ENCODE results near the gene RASSF10.
"Not testable (repeated sequence)": the region's sequence is repeated elsewhere in the genome, so short reads cannot be mapped to it uniquely, and the experiment has no call there.

Gene RASSF10

DNA sequence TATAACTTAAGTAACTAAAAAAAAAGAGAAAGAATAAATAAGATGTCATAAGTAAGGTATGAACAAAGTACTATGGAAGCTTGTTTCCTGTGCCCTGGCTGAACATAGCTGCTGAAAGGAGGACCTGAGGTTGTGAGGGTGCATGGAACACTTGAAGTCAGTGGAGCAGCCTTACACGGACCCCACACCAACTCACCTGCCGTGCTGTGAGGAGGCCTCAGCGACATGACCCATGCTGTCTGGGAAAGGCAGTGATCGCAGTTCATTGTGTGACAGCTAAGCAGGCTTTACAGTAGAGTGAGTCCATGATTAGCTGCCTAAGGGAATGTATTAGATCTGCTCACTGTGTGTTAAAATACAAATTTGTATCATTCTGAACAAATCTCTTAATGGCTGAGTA is 17.6 kb downstream of the RASSF10 start:
- no peak for DNase-seq (ENCODE audit: low read depth)

DNA sequence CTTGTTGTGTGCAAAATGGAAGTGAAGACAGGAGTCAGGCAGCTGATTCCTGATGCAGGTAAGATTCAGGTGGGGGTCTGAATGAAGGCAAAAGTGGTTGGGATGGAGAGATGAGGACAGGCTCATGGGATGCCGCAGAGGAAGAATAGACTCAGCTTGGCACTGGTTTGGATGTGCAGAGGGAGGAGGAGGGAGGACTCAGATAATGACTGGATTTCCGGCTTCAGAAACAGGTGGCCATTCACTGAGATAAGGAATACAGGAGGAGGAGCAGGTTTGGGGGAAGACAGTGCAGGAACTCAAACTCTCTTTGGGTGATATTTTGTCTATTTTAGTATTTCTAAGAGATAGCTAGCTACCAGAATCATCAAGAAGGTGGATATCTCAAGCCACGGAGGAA is 19.2 kb downstream of the RASSF10 start:
- no peak for DNase-seq (ENCODE audit: low read depth)

DNA sequence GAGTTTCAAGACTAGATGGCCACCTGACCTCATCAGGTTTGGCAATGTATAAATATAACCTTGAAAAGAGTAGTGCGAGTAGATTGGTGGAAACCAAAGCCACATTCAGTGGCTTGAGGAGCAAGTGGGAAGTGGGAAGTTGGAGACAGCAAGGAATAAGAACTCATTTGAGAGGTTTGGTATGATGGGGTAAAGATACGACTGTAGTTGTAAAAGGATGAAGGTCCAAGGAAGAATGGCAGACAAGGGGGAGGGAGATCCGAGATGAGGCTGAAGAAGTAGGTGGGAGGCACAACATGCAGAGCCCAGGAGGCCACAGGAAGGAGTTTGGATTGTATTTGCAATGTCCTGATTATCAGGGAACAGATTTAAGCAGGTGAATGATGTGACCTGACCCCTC is 20.8 kb downstream of the RASSF10 start:
- no peak for DNase-seq (ENCODE audit: low read depth)

DNA sequence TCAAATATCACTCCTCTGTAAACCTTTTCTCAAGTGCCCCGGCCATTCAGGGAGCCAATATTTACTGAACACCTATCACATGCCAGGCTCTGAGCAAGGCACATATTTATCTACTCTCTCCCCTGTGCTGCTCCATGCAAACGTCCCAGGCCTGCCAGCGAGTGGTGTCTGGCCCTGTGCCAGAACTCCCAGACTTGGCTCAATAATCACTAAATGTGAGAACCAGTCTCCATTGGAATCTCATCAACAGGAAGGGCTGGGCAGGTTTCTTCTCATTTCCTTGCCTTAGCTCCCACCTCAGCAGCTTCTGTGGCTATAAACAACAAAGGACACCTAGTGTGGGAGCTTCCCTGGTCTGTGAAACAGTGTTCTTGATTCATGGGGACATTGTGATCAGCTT is 21.7 kb downstream of the RASSF10 start:
- DNase-seq (ENCODE audit: low read depth): no peak

DNA sequence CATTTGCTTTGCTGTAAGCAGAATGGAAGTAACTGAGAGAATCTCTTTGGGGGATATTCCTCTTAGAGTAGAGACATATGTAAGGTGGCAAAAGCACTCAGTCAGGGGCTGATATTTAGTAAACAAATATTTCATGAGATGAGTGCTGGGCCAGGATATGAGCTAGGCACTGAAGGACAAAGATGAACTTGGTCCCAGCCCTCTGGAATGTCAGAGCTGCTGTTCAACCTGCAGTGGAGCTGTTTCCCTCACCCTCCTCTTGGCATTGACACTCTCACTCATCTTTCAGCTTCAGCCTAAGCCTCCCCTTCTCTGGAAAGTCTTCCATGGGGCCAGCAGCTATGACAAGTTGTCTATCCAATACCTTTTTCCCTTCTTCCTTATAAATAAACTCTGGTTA is 22.2 kb downstream of the RASSF10 start:
- DNase-seq (ENCODE audit: low read depth): no peak

DNA sequence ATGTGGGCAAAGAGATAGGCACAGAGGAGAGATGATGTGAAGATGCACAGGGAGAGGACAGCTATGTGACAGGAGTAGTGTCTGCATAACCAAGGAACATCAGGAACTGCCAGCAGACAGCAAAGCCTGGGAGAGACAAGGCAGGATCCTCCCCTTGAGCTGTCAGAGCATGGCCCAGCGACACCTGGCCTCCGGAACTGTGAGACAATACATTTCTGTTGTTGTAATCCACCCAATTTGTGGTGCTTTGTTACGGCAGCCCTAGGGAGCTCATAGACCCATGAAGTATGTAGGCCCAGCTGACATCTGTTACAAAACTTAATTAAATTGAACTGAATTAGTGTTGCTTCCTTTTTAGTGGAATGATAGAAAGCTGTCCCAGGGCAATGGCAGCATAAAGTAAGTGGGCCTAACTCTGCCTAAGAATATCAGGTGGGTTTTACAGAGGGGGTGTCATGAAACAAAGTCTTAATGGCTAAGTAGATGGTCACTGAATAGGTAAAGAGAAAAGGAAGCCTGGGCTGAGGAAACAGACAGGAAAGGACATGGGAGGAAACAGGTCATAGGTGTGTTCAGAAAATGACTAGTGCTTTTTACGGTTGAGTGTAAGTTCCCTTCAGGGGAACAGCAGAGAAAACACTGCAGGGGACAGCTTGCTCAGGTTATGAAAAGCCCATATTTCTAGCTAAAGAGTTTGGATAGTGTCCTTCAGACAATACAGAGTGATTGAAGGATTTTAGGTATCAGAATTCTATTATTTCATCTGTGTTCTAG is 24.8 kb downstream of the RASSF10 start:
- no peak for DNase-seq (ENCODE audit: low read depth)

DNA sequence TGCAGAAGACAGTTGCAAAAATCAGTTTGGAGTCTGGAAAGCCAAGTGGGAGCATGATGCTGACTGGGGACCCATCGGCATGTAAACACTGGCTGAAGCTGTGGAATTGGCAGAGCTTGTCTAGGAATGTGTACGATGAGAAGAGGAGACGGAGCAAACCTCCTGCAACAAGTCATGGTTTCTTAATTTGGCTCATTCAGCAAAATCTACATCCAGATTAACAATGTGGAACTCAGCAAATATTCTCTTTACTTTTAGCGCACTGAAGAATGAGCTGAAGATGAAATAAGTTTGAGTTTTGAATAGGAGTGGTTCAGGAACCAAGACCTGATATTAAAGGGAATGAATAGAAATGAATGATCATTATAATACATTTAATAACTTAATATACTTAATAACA is 26.6 kb downstream of the RASSF10 start:
- DNase-seq (ENCODE audit: low read depth): no peak

DNA sequence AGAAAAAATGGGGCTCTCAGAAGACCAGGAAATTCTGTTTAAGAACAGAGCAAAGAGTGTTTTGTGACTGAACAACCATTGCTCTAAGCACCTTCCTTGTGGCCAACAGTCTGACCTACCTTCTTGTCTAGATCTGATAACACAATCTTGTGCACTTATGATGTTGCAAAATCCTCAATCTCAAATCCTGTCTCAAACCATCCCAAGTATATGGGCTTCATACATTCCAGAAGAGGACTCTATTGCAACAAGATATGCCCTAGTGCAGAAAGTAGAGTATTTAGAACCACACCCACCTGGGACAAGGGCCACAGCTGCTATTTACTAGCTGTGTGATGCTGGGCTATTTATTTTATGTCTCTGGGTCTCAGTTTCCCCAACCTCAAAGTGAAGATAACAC is 27.1 kb downstream of the RASSF10 start:
- no peak for DNase-seq (ENCODE audit: low read depth)

DNA sequence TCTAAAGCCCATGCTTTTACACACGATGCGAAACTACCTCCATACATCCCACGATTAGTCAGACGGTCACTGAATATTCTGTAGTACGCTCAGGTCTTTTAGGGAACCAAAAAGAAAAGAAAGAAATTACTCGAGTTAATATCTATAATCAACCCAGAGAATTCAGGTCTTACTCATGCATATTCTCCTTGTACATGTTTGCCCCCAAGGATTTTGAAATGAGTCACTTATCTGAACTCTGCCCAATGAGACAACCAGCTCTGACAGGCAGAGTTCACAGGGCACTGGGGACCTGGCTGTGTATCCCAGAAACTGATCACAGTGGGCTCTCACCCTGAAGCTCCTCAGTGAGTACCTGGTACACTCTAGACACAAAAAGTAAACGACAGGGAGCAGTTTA is 29.2 kb downstream of the RASSF10 start:
- DNase-seq (ENCODE audit: low read depth): no peak

DNA sequence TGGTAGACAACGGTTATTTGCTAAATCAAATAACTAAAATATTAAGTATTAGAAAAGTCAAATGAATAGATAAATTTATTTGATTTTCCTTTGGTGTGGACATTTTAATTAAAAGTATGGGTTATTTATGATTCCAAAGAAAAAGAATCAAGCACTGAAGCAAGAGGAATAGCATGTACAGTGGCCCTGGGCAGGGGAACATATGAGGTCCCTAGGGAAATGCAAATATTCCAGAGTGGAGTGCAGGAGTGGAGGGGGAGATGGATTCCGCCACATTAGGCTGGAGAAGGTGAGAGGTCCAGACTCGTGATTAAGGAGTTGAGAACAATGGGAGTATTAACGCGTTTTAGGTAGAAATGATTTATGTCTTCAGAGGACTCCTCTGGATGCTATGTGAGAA is 30.0 kb downstream of the RASSF10 start:
- no peak for DNase-seq (ENCODE audit: low read depth)

DNA sequence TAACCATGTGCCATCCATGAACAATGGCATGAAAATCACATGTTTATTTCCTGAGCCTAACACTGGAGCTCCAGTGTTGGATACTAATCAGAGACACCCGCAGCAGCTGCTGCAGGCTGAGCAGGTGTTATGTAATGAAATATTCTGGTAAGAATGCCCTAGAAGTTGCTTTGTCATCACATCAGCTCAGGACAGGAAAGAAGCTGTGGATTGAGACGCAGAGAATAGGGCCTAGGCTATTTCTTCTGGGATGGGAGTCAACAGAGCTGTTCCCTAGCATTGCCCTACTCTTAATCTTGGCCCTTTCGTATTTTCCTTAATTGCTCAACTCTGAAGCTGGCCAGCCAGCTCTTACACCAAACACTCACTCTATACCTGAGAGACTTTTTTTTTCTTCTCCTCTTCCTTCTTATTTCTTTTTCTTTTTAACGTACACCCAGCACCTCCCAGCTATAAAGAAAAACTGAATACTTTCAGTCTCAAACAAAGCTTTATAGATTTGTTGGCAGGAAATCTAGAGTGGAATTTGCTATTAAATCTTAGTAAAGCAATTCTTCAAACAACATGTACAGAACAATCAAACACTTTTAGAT is 31.9 kb downstream of the RASSF10 start:
- no peak for DNase-seq (ENCODE audit: low read depth)

DNA sequence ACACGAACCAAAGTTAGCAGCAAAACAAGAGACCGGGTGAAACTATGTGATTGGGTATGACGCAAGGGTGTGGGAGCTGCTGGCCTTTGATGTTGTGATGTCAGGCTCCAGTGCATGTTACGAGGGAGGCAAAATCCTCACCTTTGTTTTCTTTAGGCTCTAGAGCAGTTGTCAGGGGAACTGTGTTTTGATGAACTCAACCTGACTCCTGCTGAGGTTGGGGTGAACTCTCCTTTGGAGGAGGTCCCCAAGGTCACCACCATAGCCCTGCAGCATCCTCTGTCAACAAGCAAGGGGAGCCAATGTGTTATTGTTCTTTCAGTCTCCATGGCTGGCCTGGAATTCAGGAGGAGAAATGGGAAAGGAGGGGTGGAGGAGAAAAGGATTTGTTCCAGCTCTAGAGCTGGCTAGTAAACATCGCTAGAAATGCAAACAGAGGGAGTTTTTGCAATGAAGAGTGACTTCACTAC is 33.8 kb downstream of the RASSF10 start:
- no peak for DNase-seq (ENCODE audit: low read depth)

DNA sequence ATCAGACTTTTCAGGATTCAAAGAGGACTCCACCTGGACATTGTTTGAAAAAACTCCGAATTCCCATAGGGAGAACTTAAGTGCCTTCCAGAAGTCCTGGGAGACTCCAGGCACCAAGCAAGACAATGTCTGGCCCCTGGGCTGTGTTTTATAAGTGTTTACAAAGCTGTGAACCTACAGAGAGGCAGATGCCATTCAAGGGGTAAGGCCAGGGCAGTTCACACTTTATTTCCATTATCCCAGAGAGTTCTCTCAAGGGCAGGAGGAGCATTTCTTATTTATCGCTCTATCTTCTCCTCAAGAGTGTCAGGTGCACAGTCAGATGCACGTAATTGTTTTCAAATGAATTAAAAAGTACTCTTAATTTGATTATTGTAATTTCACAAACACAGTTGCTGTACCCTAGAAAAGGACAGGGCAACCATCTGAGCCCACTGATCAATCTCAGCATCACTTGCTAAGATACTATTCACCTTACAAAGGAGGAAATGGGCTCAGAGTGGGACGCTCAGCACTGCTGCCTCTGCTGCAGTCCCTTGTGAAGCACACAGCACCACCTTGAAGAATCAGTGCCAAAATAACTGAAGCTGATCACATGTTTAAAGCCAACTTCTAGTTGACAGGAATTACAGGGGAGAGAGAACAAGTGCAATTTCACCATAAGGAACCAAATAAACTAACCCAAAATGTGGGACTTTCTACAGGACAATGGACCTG is 35.0 kb downstream of the RASSF10 start:
- DNase-seq (ENCODE audit: low read depth): no peak

DNA sequence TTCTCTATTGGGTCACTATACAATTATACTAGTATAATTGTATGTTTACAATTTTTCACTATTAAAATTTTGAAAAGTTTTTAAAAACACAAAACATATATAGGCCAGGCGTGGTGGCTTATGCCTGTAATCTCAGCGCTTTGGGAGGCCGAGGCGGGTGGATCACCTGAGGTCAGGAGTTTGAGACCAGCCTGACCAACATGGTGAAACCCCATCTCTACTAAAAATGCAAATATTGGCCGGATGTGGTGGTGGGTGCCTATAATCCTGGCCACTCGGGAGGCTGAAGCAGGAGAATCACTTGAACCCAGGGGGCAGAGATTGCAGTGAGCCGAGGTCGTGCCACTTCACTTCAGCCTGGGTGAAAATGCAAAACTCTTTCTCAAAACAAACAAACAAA is 36.0 kb downstream of the RASSF10 start:
- DNase-seq (ENCODE audit: low read depth): not testable (repeated sequence)

DNA sequence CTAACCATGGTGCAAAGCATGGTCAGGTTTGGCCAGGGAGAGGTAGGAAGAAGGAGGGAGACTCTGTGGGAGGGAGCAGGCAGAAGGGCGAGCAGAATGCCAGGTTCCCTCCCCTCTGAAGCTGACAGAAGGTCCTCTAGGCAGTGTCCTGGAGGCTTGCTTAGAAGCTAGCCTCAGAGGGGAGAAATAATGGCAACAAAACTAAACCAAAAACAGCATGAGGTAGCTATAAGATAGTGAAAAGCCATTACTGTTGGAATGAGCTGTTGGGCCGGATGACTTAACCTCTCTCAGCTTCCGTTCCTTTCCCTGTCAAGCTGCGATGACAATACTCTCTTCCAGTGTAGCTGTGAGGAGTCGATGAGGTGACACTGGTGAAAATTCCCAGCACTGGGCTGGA is 36.6 kb downstream of the RASSF10 start:
- no peak for DNase-seq (ENCODE audit: low read depth)

DNA sequence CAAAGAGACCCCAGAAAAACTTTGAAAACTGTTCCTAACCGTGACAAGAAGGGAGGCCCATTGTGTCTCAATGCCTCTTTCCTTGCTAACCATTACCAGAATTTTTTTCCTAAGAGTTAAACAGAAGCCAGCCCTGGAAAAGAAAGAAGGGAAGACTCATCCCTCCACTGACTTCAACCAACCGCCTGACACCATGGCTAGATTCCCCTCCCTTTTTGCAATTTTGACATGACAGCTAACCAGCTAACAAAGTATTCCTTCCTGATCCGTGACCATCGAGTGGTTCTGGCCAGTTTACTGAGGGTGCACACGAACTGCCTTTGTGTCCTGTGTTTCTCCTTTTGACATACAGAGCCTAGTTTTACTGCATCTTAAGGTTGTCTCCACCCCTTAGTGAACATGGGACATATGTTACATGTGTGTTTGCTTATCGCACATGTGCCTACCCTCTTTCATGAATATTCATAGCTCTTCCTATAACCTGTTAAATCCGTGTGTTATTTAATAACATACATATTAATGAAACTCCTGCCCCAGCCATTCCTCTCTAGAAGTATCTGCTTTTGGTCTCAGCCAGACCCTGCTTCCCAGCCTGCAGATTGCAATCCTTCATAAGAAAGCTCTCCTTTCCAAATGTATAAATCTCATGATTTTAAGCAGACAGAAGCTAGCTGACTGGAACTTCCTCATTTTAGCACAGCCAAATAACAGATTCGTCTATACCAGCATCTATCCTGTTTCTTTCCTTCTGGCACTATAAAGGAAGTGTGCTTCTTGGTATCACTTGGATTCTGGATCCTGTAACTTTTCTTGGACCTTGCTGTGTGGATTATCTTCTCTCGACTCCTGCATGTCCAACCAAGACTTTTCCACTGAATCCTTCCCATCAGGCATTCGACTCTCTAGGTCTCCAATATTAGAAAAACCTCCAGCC is 37.8 kb downstream of the RASSF10 start:
- no peak for DNase-seq (ENCODE audit: low read depth)

DNA sequence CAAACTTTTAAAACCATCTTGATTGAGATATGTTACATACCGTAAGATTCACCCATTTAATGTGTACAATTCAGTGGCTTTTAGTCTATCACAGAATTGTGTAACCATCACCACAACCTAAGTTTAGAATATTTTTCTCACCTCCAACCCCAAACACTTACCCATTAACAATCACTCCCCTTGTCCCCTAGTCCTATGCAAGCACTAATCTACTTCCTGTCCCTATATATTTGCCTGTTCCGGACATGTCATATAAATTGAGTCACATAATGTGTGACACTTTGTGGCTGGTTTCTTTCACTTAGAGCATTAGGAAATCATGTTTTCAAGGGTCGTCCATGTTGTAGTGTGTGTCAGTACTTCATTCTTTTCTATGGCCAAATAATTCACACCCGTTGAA is 38.8 kb downstream of the RASSF10 start:
- DNase-seq (ENCODE audit: low read depth): no peak

DNA sequence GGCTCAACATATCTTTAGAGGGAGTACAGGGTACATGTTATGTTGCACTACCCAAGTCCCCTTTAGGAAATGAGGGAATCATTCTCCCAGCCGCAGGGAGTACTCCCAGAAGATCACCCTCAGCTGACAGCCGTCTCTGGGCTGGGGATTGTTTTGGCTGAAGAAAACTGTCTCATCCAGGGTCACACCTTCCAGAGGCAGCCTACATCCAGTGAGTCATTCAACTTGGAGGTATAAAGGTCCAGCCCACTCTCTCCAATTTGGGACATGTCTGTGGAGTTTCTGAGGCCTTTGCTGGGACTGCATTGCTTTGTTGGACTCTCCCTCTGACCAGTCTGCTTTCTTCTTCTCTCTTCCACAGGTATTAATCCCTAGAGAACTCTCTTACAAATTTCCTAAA is 42.1 kb downstream of the RASSF10 start:
- no peak for DNase-seq (ENCODE audit: low read depth)

DNA sequence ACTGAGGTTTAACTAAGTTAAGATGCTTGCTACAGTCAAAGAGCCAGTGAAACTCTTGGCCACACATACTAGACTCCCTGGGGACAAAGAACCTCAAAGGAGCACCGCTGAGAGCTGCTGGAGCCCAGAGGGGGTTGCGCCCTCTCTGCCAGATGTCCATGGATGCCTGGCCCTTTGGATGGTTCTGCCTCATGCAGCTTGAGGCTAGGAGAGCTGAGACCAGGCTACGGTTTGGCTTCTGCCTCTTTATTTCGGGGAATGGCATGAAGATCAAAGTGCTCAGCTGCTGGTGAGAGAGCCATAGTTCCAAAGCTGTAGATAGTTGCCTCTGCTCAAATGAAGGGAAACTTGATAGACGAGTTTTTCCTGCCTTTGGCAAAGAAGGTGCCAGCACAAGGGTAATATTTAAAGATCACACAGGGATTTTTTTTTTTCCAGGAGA is 43.0 kb downstream of the RASSF10 start:
- no peak for DNase-seq (ENCODE audit: low read depth)

DNA sequence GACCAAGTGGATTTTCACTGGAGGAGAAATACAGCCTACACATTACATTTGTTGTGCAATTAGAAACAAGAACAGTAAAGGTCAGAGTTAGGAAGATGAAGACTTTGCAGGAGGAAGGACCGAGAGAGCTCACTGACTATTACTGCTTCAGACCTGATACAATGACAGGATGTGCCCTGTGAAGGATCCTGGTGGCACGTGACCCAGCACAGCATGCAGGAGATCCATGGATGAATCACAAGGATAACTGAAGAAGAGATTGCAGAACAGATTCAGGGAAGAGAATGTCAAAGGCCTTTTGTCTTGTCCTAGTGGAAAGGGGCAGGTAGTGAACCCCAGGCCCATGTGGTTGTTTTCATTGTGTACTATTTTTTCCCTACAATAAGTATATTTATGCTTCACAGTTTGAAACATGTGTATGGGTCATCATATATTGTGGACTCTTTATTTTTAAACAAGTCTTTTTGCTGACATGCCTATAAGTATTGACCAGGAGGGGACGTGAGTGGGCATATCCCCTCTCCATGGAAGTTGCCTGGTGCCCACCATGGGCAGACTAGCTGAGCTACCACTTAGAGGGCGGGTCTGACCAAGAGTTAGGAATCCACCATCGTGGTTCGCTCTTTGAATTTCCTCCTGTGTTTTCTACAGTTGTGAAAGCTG is 44.3 kb downstream of the RASSF10 start:
- no peak for DNase-seq (ENCODE audit: low read depth)

DNA sequence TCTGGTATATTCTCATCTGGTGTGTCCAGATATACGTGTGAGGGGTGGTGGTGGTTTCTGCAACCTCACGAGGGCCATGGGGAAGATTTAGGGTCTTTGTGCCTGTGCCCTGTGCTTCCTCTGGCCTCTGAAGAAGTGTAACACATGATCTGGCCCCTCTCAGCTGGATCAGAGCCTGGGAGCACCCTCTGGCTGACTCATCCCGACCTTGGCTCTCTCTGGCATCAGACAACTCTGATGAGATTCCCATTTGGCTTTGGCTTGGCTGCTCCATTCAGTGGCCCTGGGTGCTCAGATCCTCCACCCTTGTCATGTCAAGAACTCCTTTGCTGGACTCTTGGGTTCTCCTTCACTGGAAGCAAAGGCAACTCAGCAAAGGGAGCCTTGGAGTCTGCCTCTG is 45.2 kb downstream of the RASSF10 start:
- no peak for DNase-seq (ENCODE audit: low read depth)

DNA sequence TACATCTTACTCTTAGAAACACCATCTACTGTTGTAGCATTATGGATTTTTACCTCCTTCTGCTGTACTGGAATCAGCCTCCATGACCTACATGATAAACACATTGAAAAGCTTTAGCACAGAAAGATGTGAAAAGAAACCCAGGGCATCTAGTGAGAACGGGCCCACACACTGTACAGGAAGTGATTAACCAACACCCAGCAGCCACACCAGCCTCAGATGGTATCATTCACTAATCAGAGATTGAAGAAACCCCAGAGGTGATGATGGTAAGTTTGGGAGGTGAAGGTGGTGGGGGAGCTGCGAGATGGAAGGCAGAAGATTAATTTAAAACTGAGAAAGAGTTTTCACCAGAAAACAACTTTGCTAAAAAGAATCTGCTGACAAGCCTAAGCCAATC is 46.1 kb downstream of the RASSF10 start:
- no peak for DNase-seq (ENCODE audit: low read depth)

All from activated T-helper 1 cell treated with Interleukin-2 at 50 U/mL for 16 hours (primary cell).